ENCODE data around the gene MSN. TPM values are rescaled to one million over a fixed set of nuclear protein-coding genes. Genes with fewer than 3 reads are reported as not detected.
"Not testable (repeated sequence)": the region's sequence is repeated elsewhere in the genome, so short reads cannot be mapped to it uniquely, and the experiment has no call there.

The MSN gene
- 100 to 1,000 TPM; 483 to 487 TPM for total RNA-seq

DNA sequence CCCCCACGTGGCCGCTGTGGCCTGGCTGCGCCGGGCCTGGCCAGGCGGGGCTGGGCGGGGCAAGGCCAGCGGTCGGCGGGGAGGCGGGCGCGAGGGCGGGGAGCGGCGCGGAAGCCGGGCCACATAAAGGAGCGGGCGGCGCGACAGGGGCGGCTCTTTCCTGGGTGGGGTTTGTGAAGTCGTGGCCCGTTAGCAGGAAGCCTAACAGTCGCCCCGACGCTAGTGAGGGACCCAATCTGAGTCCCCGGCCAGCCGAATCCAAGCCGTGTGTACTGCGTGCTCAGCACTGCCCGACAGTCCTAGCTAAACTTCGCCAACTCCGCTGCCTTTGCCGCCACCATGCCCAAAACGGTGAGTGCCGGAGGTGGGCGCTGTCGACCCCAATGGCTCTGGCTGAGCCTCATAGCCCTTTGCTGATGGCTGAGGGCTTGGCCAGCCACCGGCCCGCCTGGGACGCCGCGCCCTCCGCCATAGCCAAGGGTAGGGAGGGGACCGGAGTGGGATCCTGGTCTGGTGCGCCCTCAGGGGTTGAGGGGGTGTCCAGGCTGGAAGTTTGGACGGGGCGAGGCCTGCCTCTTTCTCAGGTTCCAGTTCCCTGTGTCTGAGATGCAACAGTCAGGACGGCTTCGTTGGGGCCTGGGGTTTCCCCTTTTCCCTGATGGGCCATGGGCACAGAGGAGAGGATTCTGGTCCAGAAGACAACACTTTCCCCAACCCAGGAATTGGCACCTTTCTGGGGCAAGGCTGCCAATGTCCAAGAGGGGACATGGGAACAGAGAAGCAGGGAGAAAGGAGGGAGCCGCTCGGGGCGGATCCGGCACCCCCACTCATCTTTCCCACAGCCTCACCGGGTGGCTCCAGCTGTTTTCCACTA is at the start of gene MSN:
MSN (plus strand) TSS at position 152 of the 874 bp plus-strand sequence; CDS start at position 340, 188 bp downstream.
- peaks cover 30% of the 10 kb centered on the region for H3K36me3 Mint-ChIP-seq
- peak within 1 kb of the TSS; percentile 94 for H3K4me3 Mint-ChIP-seq
- H3K4me1 Mint-ChIP-seq: peaks cover 28% of the 10 kb centered on the region
- H3K27me3 Mint-ChIP-seq: no peaks in the 10 kb centered on the region
- ATAC-seq (ENCODE audit: low read depth) (peak; percentile 82), DNase-seq (peak; percentile 83)
- POLR2A ChIA-PET: interaction anchor here (0.7 to 2.9 kb wide), 13 partner anchors 10 to 346 kb away, joined by 3 to 28 read pairs (median 5); no protein-coding TSS in a partner anchor
- peaks cover 3% of the 10 kb centered on the region for H3K9me3 Mint-ChIP-seq
- peak within 1 kb of the TSS; percentile 93 for H3K27ac Mint-ChIP-seq

DNA sequence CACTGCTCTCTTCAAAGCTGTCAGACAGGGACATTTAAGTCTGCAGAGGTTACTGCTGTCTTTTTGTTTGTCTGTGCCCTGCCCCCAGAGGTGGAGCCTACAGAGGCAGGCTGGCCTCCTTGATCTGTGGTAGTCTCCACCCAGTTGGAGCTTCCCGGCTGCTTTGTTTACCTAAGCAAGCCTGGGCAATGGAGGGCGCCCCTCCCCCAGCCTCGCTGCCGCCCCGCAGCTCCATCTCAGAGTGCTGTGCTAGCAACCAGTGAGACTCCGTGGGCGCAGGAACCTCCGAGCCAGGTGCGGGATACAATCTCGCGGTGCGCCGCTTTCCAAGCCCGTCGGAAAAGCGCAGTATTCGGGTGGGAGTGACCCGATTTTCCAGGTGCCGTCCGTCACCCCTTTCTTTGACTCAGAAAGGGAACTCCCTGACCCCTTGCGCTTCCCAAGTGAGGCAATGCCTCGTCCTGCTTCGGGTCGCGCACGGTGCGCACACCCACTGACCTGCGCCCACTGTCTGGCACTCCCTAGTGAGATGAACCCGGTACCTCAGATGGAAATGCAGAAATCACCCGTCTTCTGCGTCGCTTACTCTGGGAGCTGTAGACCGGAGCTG is 47.3 kb upstream of the MSN start:
- H3K4me3 Mint-ChIP-seq; H3K27me3 Mint-ChIP-seq; H3K9me3 Mint-ChIP-seq; POLR2A ChIA-PET; H3K27ac Mint-ChIP-seq; H3K4me1 Mint-ChIP-seq; H3K36me3 Mint-ChIP-seq; ATAC-seq (ENCODE audit: low read depth); DNase-seq: not testable (repeated sequence)

DNA sequence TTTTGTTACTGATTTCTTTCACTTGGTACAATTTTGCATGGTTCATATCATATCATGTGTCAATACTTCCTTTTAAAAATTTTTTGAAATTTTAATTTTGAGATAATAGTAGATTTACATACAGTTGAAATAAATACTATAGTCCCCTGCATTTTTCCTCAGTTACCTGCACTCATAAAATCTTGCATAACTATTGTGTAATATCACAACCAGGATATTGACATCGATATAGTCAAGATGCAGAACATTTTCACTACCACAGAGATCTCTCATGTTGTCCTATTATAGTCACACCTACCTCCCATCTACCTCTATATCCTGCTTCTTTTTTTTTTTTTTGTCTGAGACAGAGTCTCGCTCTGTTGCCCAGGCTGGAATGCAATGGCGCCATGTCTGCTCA is 36.7 kb upstream of the MSN start:
- Mint-ChIP-seq H3K27ac (no peak overlapping the region), H3K4me1 (peaks cover 3% of the 10 kb centered on the region), H3K27me3 (peaks cover 2% of the 10 kb centered on the region), H3K9me3 (peaks cover 1% of the 10 kb centered on the region), H3K36me3 (peaks cover 5% of the 10 kb centered on the region), H3K4me3 (no peak overlapping the region)
- ATAC-seq (ENCODE audit: low read depth) (no peak), DNase-seq (no peak)
- POLR2A ChIA-PET: no interaction called here

DNA sequence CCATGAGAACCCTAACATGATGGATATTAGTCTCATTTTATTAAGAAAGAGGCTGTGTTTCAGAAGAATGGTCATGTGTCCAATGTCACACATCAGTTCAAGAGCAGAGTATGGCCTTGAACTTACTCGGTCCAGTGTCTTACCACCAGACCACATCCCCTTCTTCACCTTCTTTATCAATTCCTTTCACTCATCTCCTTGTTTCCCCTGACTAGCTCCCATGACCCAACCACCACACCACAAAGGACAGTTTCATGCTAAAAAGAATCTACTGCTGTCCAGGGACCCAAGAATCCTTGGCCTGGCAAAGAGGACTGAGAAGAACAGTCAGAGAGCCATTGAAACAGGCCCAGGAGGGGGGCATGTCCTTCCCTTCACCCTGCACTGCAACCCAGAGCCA is 33.6 kb upstream of the MSN start:
- Mint-ChIP-seq H3K9me3 (no peaks in the 10 kb centered on the region), H3K4me1 (peaks cover 3% of the 10 kb centered on the region), H3K36me3 (no peaks in the 10 kb centered on the region), H3K27me3 (peaks cover 2% of the 10 kb centered on the region), H3K27ac (no peak overlapping the region), H3K4me3 (no peak overlapping the region)
- POLR2A ChIA-PET: no interaction called here
- ATAC-seq (ENCODE audit: low read depth) (no peak), DNase-seq (no peak)

DNA sequence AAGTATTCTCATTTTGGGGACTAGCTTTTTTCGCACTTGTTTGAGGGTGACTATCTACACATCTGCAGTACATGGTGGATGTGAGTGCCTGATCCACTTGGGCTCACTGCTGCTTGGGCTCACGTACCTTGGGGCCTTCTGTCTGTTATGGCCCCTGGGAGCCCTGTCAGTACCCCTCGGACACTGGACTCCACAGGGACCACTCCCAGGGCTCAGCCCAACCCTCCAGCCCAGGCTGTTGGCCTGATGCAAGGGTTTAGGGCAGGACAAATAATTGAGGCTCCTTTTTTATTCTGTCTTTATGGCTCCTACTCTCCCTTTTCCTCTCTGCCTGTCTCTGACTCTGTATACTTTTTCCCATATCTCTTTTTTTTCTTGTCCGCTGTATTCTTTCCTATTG is 32.7 kb upstream of the MSN start:
- no peaks in the 10 kb centered on the region for H3K9me3 Mint-ChIP-seq
- H3K4me1 Mint-ChIP-seq: peaks cover 3% of the 10 kb centered on the region
- ATAC-seq (ENCODE audit: low read depth) (no peak), DNase-seq (no peak)
- H3K27me3 Mint-ChIP-seq: peaks cover 2% of the 10 kb centered on the region
- H3K4me3 Mint-ChIP-seq: no peak overlapping the region
- POLR2A ChIA-PET: no interaction called here
- no peaks in the 10 kb centered on the region for H3K36me3 Mint-ChIP-seq
- peak overlapping the region; percentile 56 for H3K27ac Mint-ChIP-seq

DNA sequence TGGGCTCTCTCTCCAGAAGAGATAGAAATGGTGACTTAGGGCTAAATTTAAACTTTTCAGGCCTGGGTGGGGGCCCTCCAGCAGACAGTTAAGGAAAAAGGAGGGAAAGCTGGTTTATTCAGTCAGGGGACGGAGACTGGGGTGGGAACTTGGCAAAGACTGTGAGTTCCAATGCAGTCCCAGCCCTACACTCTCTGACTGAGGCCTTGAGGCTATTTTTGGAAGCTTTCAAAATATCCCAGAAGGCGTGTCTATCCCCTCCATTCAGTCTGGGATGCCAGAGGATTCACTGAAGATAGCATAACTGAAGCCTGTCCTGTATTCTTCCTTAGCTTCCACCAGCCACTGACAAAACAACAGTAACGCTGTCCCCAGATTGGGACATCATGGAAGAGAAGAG is 32.1 kb upstream of the MSN start:
- Mint-ChIP-seq H3K27me3 (peaks cover 2% of the 10 kb centered on the region), H3K9me3 (no peaks in the 10 kb centered on the region), H3K4me1 (peaks cover 3% of the 10 kb centered on the region), H3K36me3 (no peaks in the 10 kb centered on the region), H3K27ac (no peak overlapping the region), H3K4me3 (no peak overlapping the region)
- DNase-seq (no peak), ATAC-seq (ENCODE audit: low read depth) (no peak)
- POLR2A ChIA-PET: no interaction called here

DNA sequence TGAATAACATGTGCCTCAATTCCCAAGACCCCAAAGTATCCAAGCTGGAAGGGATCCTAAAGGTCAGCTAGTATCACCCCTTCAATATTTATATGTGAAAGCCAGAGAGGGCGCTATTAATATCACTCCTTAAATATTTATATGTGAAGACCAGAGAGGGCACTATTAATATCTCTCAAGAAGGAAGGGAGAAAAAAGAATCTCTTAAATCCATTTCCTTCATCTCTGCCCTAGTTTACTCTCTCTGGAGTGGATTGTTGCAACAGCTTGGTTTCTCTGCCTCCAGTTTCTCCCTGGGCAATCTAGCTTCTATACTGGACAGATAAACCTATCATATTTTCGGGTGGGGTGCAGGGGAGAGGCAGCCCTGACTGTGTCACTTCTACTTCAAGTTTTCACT is 31.6 kb upstream of the MSN start:
- Mint-ChIP-seq H3K4me1 (peaks cover 3% of the 10 kb centered on the region), H3K36me3 (no peaks in the 10 kb centered on the region), H3K9me3 (no peaks in the 10 kb centered on the region), H3K27me3 (peaks cover 2% of the 10 kb centered on the region), H3K4me3 (no peak overlapping the region), H3K27ac (no peak overlapping the region)
- no peak for DNase-seq
- no peak for ATAC-seq (ENCODE audit: low read depth)
- POLR2A ChIA-PET: interaction anchor here (0.7 kb wide), 1 partner anchor 9 kb away, joined by 4 read pairs; no protein-coding TSS in a partner anchor

DNA sequence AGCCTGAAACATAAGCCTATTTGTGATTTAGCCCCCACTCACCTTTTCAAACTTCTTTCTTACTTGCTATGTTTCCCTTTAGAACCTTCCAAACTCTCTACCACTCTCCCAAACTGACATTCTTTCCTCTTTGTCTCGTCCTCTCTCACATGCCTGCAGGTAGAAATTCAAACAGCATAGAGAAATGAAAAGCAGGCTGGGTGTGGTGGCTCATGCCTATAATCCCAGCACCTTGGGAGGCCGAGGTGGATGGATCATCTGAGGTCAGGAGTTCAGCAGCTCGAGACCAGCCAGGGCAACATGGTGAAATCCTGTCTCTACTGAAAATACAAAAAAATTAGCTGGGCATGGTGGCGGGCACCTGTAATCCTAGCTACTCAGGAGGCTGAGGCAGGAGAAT is 31.2 kb upstream of the MSN start:
- not testable (repeated sequence) for H3K4me1 Mint-ChIP-seq; H3K27me3 Mint-ChIP-seq; H3K27ac Mint-ChIP-seq; H3K4me3 Mint-ChIP-seq; ATAC-seq (ENCODE audit: low read depth); H3K9me3 Mint-ChIP-seq; H3K36me3 Mint-ChIP-seq; DNase-seq
- POLR2A ChIA-PET: interaction anchor here (0.7 kb wide), 1 partner anchor 9 kb away, joined by 4 read pairs; no protein-coding TSS in a partner anchor

DNA sequence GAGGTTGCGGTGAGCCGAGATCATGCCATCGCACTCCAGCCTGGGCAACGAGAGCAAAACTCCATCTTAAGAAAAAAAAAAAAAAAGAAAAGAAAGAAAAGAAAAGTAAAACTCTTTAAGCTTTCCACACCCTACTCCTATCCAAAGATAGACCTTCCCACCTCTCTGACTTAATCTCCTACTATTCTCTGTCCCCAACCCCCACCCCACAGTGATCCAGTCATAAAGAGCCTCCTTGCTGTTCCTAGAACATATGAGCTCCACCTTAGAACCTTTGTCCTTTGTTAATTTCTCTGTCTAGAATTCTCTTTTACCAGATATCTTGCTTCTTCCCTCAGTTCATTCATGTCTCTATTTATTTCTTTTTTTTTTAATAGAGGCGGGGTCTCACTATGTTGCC is 30.1 kb upstream of the MSN start:
- H3K36me3 Mint-ChIP-seq: no peaks in the 10 kb centered on the region
- ATAC-seq (ENCODE audit: low read depth) (no peak), DNase-seq (no peak)
- H3K4me3 Mint-ChIP-seq: no peak overlapping the region
- peaks cover 2% of the 10 kb centered on the region for H3K27me3 Mint-ChIP-seq
- H3K4me1 Mint-ChIP-seq: peaks cover 3% of the 10 kb centered on the region
- POLR2A ChIA-PET: no interaction called here
- no peak overlapping the region for H3K27ac Mint-ChIP-seq
- no peaks in the 10 kb centered on the region for H3K9me3 Mint-ChIP-seq

DNA sequence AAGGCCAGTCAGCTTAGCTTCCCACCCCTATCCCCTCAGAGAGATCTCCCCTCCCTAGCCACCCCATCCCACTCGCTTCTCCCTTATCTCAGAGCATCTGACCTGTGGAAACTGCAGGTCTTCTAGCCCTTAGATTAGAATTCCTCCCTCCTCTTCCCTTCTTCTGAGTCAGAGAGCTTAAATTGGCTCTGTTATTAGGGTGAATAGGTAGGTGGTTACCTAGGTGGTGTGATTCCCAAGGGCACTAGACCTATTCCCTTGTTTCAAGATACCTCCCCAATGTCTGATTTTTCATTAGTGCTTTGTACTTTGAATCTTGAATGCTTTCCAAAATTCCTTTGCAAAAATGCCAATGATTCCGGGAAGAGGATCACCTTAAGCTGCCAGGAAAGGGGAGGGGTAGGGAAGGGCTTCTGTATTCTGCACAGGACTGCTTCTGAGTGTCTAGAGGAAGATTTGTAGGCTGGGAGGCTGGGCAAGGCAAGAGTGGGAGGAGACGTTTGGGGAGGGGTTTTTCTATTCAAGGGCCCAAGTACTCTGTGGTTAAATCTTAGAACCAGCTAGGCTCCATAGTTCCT is 24.5 kb upstream of the MSN start:
- POLR2A ChIA-PET: no interaction called here
- no peak for DNase-seq
- Mint-ChIP-seq H3K36me3 (no peaks in the 10 kb centered on the region), H3K4me3 (no peak overlapping the region), H3K27ac (no peak overlapping the region), H3K4me1 (peaks cover 6% of the 10 kb centered on the region), H3K27me3 (no peaks in the 10 kb centered on the region), H3K9me3 (no peaks in the 10 kb centered on the region)
- ATAC-seq (ENCODE audit: low read depth): no peak

DNA sequence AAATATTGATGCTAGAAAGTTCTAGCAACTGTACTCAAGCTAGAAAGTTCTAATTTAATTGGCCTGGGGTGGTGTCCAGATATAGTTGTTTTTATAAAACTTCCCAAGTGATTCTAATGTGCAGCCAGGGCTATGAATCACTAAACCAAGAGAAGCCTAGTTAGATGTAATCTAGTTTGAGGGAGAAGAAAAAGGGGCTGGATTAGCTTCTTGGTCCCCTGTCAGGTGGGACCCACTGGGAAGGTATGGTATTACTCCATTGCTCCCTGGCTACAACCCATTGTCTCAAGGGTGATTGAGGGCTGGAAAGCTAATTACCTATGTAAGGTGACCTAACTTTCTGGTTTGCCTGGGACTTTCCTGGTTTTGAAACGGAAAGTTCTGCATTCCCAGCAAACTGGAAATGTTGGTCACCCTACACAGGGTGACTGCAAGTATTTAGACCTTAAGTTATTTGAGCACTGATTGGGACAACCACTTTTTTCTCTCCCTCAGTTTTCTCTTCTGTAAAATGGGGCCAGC is 23.9 kb upstream of the MSN start:
- Mint-ChIP-seq H3K9me3 (no peaks in the 10 kb centered on the region), H3K27me3 (no peaks in the 10 kb centered on the region), H3K4me1 (peaks cover 6% of the 10 kb centered on the region), H3K36me3 (no peaks in the 10 kb centered on the region), H3K27ac (no peak overlapping the region), H3K4me3 (no peak overlapping the region)
- no peak for ATAC-seq (ENCODE audit: low read depth)
- DNase-seq: no peak
- POLR2A ChIA-PET: no interaction called here

DNA sequence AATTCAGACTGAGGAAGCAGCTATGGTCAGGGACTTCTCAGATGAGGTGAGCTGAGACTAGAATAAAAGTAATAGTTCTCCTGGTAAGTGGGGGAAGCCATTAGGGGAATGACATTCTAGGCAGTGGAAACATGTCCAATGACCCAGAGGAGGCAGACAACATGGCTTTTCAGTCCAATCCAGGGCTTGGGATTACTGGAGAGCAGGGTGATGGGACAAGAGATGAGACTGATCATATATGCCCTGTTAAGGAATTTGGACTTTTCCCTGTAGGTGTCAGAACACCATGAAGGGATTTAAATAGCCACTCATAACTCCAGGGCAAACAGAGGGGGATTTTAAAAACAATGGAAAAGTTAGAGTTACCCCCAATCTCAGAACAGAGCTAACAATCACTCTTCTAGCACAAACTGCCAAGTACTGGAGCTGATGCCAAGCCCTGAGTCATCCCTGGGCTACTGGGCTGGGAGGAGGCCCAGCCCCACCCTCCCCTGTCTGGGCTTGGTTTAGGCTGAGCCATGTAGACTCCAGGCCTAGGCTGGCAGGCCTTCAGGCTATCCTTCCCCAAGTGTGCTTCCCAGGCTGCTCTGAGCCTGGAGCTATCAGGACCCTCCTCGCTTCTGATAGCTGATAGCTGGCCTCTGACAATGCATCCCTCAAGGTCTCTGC is 22.7 kb upstream of the MSN start:
- Mint-ChIP-seq H3K4me1 (peaks cover 6% of the 10 kb centered on the region), H3K4me3 (no peak overlapping the region), H3K27me3 (no peaks in the 10 kb centered on the region), H3K27ac (no peak overlapping the region), H3K9me3 (no peaks in the 10 kb centered on the region), H3K36me3 (no peaks in the 10 kb centered on the region)
- ATAC-seq (ENCODE audit: low read depth) (no peak), DNase-seq (no peak)
- POLR2A ChIA-PET: no interaction called here

DNA sequence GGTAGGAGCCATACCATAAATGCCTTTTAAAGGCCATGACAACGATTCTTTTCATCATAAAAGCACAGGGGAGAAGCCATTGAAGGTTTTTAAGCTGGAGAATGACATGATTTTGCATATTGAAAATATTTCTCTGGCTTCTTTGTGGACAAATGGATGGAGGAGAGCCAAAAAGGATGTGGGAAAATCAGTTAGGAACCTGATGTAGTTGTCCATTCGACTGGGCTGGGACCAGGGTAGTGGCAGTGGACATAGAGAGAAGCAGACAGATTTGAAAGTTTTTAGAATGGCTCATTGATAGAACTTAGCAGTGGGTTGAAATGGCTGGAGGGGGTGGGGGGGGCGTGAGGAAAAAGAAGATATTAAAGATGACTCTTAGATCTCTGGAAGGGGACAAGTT is 19.7 kb upstream of the MSN start:
- Mint-ChIP-seq H3K4me1 (peaks cover 6% of the 10 kb centered on the region), H3K27ac (no peak overlapping the region), H3K4me3 (no peak overlapping the region), H3K9me3 (no peaks in the 10 kb centered on the region), H3K36me3 (no peaks in the 10 kb centered on the region), H3K27me3 (no peaks in the 10 kb centered on the region)
- no peak for DNase-seq
- POLR2A ChIA-PET: no interaction called here
- ATAC-seq (ENCODE audit: low read depth): no peak
